NCI-H82 treated with DMSO at 0.1 percent for 48 hours (cell line): ENCODE data around the gene LMO4.

ENCODE experiments used
- DNase-seq: peaks from one replicate; lab custom pipeline; 2025; ENCODE audit not compliant: unreplicated experiment; lab: John Stamatoyannopoulos, UW

The LMO4 gene

GRCh38 chr1:87327376-87328271, 1.1 kb upstream of the LMO4 start:
- no peak for DNase-seq

- peak; percentile 19 for DNase-seq
Measured at GRCh38 chr1:87329051-87329525, 408 bp downstream of the LMO4 start.

GRCh38 chr1:87329526-87330056, 911 bp downstream of the LMO4 start:
- DNase-seq, result no peak

GRCh38 chr1:87330057-87330884, 1.6 kb downstream of the LMO4 start:
- peak; percentile 98 for DNase-seq

GRCh38 chr1:87330885-87331364, 2.2 kb downstream of the LMO4 start:
- DNase-seq, result no peak

GRCh38 chr1:87331365-87332241, 2.9 kb downstream of the LMO4 start:
- DNase-seq, result peak; percentile 73

- DNase-seq, result no peak
Measured at GRCh38 chr1:87333692-87334347, 5.1 kb downstream of the LMO4 start.

GRCh38 chr1:87334351-87335174, 5.9 kb downstream of the LMO4 start:
- peak; percentile 93 for DNase-seq

GRCh38 chr1:87335175-87335884, 6.7 kb downstream of the LMO4 start:
- peak; percentile 69 for DNase-seq

- DNase-seq, result no peak
Measured at GRCh38 chr1:87336623-87337067, 8.0 kb downstream of the LMO4 start.

- DNase-seq, result no peak
Measured at GRCh38 chr1:87337606-87338005, 8.9 kb downstream of the LMO4 start.

- DNase-seq, result peak; percentile 31
Measured at GRCh38 chr1:87338566-87338965, 9.9 kb downstream of the LMO4 start.

GRCh38 chr1:87344231-87344630, 15.6 kb downstream of the LMO4 start:
- DNase-seq, result no peak

GRCh38 chr1:87346130-87346814, 17.6 kb downstream of the LMO4 start:
- DNase-seq, result no peak

GRCh38 chr1:87348341-87349019, 19.8 kb downstream of the LMO4 start:
- no peak for DNase-seq

GRCh38 chr1:87349036-87349435, 20.4 kb downstream of the LMO4 start:
- DNase-seq, result no peak

- DNase-seq, result no peak
Measured at GRCh38 chr1:87355894-87356293, 27.2 kb downstream of the LMO4 start.
